ENCODE measurements around the gene SPATS2. TPM values are rescaled to one million over a fixed set of nuclear protein-coding genes. Genes with fewer than 3 reads are reported as not detected.

The SPATS2 gene
- total and polyA plus RNA-seq, 2 donors (not counting 1 experiment from before 2014, with no cell fraction given) = 11.3 to 21.5 TPM

DNA sequence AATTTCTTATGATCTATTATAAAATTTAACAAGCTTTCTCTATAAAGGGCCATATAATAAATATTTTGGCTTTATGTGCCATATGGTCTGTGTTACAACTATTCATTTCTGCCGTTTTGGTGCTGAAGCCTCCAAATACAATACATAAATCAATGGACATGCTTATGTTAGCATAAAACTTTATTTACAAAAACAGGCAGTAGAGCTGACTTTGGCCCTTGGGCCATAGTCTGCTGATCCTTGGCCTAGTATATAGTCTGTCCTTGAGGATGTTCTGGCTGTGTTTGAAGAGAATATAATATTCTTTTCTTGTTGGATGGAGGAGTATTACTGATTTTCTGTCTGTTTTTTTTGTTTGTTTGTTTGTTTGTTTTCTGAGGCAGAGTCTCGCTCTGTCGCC, 81.6 kb downstream of the SPATS2 start:
- peaks cover 5% of the 10 kb centered on the region for H3K79me2 ChIP-seq (ENCODE audit: control insufficient read depth, insufficient read depth, low read length)
- no peak for TF ChIP-seq EZH2 (IDR thresholded peaks at IDR 0.05; ENCODE audit: borderline replicate concordance, insufficient read depth, low read depth, low read length, poor library complexity, severe bottlenecking)
- TF ChIP-seq, protein P1, sequence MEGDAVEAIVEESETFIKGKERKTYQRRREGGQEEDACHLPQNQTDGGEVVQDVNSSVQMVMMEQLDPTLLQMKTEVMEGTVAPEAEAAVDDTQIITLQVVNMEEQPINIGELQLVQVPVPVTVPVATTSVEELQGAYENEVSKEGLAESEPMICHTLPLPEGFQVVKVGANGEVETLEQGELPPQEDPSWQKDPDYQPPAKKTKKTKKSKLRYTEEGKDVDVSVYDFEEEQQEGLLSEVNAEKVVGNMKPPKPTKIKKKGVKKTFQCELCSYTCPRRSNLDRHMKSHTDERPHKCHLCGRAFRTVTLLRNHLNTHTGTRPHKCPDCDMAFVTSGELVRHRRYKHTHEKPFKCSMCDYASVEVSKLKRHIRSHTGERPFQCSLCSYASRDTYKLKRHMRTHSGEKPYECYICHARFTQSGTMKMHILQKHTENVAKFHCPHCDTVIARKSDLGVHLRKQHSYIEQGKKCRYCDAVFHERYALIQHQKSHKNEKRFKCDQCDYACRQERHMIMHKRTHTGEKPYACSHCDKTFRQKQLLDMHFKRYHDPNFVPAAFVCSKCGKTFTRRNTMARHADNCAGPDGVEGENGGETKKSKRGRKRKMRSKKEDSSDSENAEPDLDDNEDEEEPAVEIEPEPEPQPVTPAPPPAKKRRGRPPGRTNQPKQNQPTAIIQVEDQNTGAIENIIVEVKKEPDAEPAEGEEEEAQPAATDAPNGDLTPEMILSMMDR (IDR thresholded peaks at IDR 0.05) = no peak
- H3K4me2 ChIP-seq (replicated peaks; ENCODE audit: low read depth, low read length, poor library complexity, severe bottlenecking) = no peak overlapping the region
- no peak overlapping the region for H3K9ac ChIP-seq (ENCODE audit: low read length)
- no peak overlapping the region for H3K4me3 ChIP-seq (ENCODE audit: control extremely low read depth in 1 of 5, extremely low read depth in 1 of 5, insufficient read depth in 1 of 5, low read depth in 2 of 5, low read length in 4 of 5)
- no peaks in the 10 kb centered on the region for H3K27me3 Mint-ChIP-seq
- no peaks in the 10 kb centered on the region for H4K20me1 ChIP-seq (ENCODE audit: control insufficient read depth, insufficient read depth, low read length, poor library complexity, severe bottlenecking)
- no peak overlapping the region for H3K27ac ChIP-seq (ENCODE audit: low read length in 2 of 2)
- H3K27ac Mint-ChIP-seq = no peak overlapping the region
- H3K9me3 Mint-ChIP-seq (ENCODE audit: insufficient read depth) = peaks cover 2% of the 10 kb centered on the region
- peaks cover 0 to 4% (median 0%) of the 10 kb centered on the region in 3 donors for H3K9me3 ChIP-seq (ENCODE audit: control extremely low read depth in 1 of 3, control insufficient read depth in 2 of 3, insufficient read depth in 1 of 3, low read length in 2 of 3)
- H3K36me3 ChIP-seq (replicated peaks in 1 of 2; ENCODE audit: control extremely low read depth in 1 of 2, control insufficient read depth in 1 of 2, extremely low read depth in 1 of 2, insufficient read depth in 2 of 2, low read length in 1 of 2) = no peaks in the 10 kb centered on the region
- ChIA-PET POLR2A (no interaction called here), CTCF (interaction anchor here (0.6 kb wide), 1 partner anchor 62 kb away, joined by 3 read pairs; no protein-coding TSS in a partner anchor)
- peaks cover 2% of the 10 kb centered on the region for H3K4me1 Mint-ChIP-seq
- intact Hi-C loops (cut with micrococcal nuclease) = no loop called here
- H2AFZ ChIP-seq (ENCODE audit: insufficient read depth, low read depth, low read length, poor library complexity, severe bottlenecking) = no peak overlapping the region
- no peaks in the 10 kb centered on the region for H3K27me3 ChIP-seq (replicated peaks in 1 of 4; ENCODE audit: control extremely low read depth in 1 of 4, control insufficient read depth in 3 of 4, insufficient read depth in 4 of 4, low read length in 3 of 4)
- ATAC-seq (ENCODE audit: low read depth) = no peak
- no peak overlapping the region for H3K4me3 Mint-ChIP-seq
- no peak for DNase-seq
- 94% methylated on average over 2 of the region's 3 CpGs for WGBS (ENCODE audit: insufficient coverage)
- no peaks in the 10 kb centered on the region for H3K4me1 ChIP-seq (ENCODE audit: control insufficient read depth in 2 of 2, insufficient read depth in 2 of 2, low read length in 2 of 2)

DNA sequence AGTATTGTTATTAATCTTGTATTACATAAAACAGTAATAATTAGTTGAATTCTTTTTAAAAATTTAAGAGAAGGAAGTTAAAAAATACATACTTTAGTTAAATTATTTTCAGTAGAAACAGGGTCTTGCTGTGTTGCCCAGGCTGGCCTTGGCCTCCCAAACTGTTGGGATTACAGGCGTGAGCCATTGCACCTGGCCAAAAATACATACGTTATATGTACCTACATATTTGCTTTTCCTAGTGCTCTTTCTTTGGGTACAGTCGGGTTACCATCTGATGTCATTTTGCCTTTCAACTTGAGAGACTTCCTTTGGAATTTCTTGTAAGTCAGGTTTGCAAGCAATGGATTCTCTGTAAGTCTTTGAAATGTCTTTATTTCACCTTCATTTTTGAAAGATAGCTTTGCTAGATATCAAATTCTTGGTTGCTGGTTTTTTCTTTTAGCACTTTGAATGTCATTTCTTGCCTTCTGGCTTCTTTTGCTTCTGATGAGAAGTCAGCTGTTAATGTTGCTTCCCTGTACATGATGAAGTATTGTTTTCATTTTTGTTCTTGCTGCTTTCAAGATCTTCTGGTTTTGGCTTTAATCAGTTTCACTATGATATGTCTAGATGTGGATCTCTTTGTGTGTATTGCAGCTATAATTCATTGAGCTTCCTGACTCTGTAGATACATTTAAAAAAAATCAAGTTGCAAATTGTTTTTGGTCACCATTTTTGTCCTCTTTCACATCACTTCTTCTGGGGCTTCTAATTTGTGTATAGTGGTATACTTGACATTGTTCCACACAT, 84.4 kb downstream of the SPATS2 start:
- no peak overlapping the region for H3K4me2 ChIP-seq (replicated peaks; ENCODE audit: low read depth, low read length, poor library complexity, severe bottlenecking)
- CTCF ChIA-PET = interaction anchor here (1.0 to 1.2 kb wide), 2 partner anchors 47 to 104 kb away, joined by 3 to 4 read pairs; no protein-coding TSS in a partner anchor

More for the DNA sequence above, 84.4 kb downstream of the SPATS2 start:
- Histone ChIP-seq H3K79me2 (ENCODE audit: control insufficient read depth, insufficient read depth, low read length) (peaks cover 13% of the 10 kb centered on the region), H3K4me1 (ENCODE audit: control insufficient read depth in 2 of 2, insufficient read depth in 2 of 2, low read length in 2 of 2) (no peaks in the 10 kb centered on the region), H3K27me3 (replicated peaks in 1 of 4; ENCODE audit: control extremely low read depth in 1 of 4, control insufficient read depth in 3 of 4, insufficient read depth in 4 of 4, low read length in 3 of 4) (no peaks in the 10 kb centered on the region), H3K4me3 (ENCODE audit: control extremely low read depth in 1 of 5, extremely low read depth in 1 of 5, insufficient read depth in 1 of 5, low read depth in 2 of 5, low read length in 4 of 5) (no peak overlapping the region), H4K20me1 (ENCODE audit: control insufficient read depth, insufficient read depth, low read length, poor library complexity, severe bottlenecking) (no peaks in the 10 kb centered on the region), H3K27ac (ENCODE audit: low read length in 2 of 2) (no peak overlapping the region), H2AFZ (ENCODE audit: insufficient read depth, low read depth, low read length, poor library complexity, severe bottlenecking) (no peak overlapping the region), H3K9me3 (ENCODE audit: control extremely low read depth in 1 of 3, control insufficient read depth in 2 of 3, insufficient read depth in 1 of 3, low read length in 2 of 3) (peaks cover 0 to 4% (median 0%) of the 10 kb centered on the region in 3 donors), H3K36me3 (replicated peaks in 1 of 2; ENCODE audit: control extremely low read depth in 1 of 2, control insufficient read depth in 1 of 2, extremely low read depth in 1 of 2, insufficient read depth in 2 of 2, low read length in 1 of 2) (no peaks in the 10 kb centered on the region), H3K9ac (ENCODE audit: low read length) (no peak overlapping the region)
- H3K27me3 Mint-ChIP-seq = no peaks in the 10 kb centered on the region
- no peak overlapping the region for H3K27ac Mint-ChIP-seq
- POLR2A ChIA-PET = no interaction called here
- no peak for TF ChIP-seq EZH2 (IDR thresholded peaks at IDR 0.05; ENCODE audit: borderline replicate concordance, insufficient read depth, low read depth, low read length, poor library complexity, severe bottlenecking)
- TF ChIP-seq, protein P1 (IDR thresholded peaks at IDR 0.05) = no peak
- H3K4me1 Mint-ChIP-seq = peaks cover 2% of the 10 kb centered on the region
- intact Hi-C loops (cut with micrococcal nuclease) = no loop called here
- no peak for ATAC-seq (ENCODE audit: low read depth)
- no peak for DNase-seq
- H3K4me3 Mint-ChIP-seq = no peak overlapping the region
- 100% methylated on average over 1 of the region's 3 CpGs for WGBS (ENCODE audit: insufficient coverage)
- peaks cover 2% of the 10 kb centered on the region for H3K9me3 Mint-ChIP-seq (ENCODE audit: insufficient read depth)
